GM12873 (cell line): ENCODE measurements around the gene AMFR.

Experiments
- TF ChIP-seq, protein P1 (sequence below): IDR thresholded peaks from 2 replicates; pipeline ENCODE4 v1.5.1; 2012; ENCODE audit warnings: low read depth, mild to moderate bottlenecking, moderate library complexity, low read length, control low read depth; ENCODE audit not compliant: insufficient read depth; ENCODE audit errors: missing control alignments

AMFR gene

DNA sequence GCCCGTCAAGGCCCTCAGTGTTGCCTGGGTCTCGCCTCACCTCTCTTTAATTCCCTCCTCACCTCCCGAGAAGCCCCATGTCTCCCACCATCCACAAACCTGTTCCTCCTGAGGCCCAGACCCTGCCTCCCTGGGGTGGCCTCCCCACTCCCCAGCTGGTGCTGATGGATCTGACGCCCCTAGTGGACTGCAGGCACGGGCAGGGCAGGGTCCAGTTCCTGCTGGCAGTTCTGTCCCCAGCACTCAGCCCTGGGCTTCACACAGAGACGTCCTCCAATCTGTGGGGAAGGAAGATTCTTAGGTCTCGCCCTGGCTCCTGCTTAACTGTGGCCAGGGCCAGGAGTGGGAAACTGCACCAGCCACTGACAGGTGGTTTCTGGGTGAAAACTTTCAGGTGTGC, 108.8 kb downstream of the AMFR start:
- TF ChIP-seq, protein P1, sequence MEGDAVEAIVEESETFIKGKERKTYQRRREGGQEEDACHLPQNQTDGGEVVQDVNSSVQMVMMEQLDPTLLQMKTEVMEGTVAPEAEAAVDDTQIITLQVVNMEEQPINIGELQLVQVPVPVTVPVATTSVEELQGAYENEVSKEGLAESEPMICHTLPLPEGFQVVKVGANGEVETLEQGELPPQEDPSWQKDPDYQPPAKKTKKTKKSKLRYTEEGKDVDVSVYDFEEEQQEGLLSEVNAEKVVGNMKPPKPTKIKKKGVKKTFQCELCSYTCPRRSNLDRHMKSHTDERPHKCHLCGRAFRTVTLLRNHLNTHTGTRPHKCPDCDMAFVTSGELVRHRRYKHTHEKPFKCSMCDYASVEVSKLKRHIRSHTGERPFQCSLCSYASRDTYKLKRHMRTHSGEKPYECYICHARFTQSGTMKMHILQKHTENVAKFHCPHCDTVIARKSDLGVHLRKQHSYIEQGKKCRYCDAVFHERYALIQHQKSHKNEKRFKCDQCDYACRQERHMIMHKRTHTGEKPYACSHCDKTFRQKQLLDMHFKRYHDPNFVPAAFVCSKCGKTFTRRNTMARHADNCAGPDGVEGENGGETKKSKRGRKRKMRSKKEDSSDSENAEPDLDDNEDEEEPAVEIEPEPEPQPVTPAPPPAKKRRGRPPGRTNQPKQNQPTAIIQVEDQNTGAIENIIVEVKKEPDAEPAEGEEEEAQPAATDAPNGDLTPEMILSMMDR = no peak

DNA sequence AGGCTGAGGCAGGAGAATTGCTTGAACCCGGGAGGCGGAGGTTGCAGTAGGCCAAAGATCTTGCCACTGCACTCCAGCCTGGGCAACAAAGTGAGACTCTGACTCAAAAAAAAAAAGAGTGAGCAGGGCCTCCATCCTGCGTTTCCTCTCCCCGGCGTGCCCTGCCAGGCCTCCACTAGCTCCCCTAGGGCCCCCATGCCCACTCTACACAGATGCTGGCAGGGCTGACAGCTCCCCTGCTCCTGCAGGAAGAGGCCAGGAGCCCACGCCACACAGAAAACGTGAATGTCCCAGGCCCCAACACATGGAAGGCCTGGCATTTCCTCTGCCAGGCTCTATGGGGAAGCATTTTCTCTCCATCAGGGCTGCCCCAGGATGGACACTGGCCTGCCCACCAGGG, 109.4 kb downstream of the AMFR start:
- TF ChIP-seq, protein P1 = no peak

DNA sequence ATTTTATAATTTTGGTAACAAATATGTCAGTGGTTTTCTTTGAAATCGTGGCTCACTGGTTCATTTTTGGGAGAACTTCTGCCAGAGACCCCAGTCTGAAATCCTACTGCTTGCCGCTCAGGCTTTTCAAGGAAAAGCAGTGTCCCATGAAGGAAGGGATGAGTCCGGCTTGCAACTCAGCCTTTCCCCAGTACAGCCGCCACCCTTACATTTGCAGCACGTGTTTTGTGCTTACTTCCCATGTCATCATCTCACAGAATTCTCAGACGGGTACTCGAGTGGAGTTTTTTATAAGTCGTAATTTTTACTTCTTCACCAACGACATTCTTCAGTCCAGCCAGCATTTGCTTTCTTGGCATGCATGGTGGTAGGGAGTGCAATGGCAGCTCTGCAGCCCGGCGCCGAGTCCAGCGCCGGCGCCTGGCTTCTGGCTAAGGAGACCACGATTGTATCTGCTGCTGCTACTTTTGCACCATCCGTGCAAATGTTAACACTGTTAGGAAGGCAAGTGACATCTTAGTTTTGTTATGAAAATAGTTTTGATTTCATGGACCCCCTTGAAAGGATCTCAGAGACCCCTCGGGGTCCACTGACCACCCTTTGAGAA, 111.0 kb downstream of the AMFR start:
- TF ChIP-seq, protein P1 = no peak

DNA sequence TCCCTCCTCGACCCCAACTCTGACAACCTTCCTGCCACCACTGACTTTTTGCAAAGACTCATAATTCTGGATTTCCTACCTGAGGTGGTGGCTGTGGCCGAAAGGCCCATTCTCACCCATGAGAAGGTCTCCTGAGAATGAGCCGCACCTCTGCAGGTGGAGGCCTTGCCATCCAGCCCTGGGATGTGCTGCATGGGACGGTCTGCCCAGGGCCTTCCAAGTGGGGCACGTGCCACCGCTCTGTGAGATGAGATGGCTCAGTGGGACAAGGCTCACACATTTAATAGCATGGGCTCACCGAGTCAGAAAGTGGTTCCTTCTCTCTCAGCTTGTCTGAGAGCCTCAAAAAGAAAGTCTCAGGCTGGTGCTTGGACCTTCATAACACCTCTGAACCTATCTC, 112.8 kb downstream of the AMFR start:
- TF ChIP-seq, protein P1 = no peak

DNA sequence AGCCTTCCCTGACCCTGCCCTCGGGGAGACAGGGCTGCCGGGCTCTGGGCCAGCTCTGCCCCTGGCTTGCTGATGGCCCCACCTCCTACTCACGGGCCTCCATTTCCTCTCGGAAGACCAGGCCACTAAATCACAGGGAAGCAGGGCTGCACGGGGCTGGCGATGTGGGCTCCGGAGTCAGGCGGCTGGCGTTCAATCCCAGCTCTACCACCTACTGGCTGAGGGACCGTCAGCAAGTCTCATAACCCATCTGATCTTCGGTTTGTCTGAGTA, 113.4 kb downstream of the AMFR start:
- TF ChIP-seq, protein P1 = no peak
